ENCODE data around the gene PICK1. TPM values are rescaled to one million over a fixed set of nuclear protein-coding genes. Genes with fewer than 3 reads are reported as not detected.

Gene PICK1
- total and polyA plus RNA-seq, 8 donors, result 12.5 to 55.0 (median 23.3) TPM

- H3K27ac ChIP-seq, result no peak overlapping the region
- TF ChIP-seq CTCF (IDR thresholded peaks at IDR 0.05), result no peak
- ATAC-seq (no peak), FAIRE-seq (no peak), DNase-seq (peak in 1 of 6 donors; percentile 61)
- intact Hi-C loops (cut with DNase I), result no loop called here
- 60 to 68% methylated on average over 24 of the region's 24 CpGs for WGBS, 2 donors
- H3K4me3 ChIP-seq, result no peak overlapping the region
- H3K4me1 ChIP-seq, result peaks cover 0 to 8% (median 3%) of the 10 kb centered on the region in 3 donors
- no peaks in the 10 kb centered on the region for H3K9me3 ChIP-seq
- no peaks in the 10 kb centered on the region for H3K36me3 ChIP-seq
- H3K27me3 ChIP-seq, result peaks cover 0 to 4% (median 0%) of the 10 kb centered on the region in 4 donors
Observed at GRCh38 chr22:38082986-38083710, 25.9 kb downstream of the PICK1 start.

- Histone ChIP-seq H3K4me3 (no peak within 1 kb of the TSS), H3K36me3 (no peaks in the 10 kb centered on the region), H3K4me1 (peaks cover 0 to 8% (median 3%) of the 10 kb centered on the region in 3 donors), H3K9me3 (no peaks in the 10 kb centered on the region), H3K27ac (no peak within 1 kb of the TSS), H3K27me3 (peaks cover 0 to 4% (median 0%) of the 10 kb centered on the region in 4 donors)
- ATAC-seq (no peak), FAIRE-seq (no peak), DNase-seq (no peak)
- no peak for TF ChIP-seq CTCF (IDR thresholded peaks at IDR 0.05)
- 73 to 81% methylated on average over 16 of the region's 16 CpGs for WGBS, 2 donors
- intact Hi-C loops (cut with DNase I), result no loop called here
Observed at GRCh38 chr22:38083931-38084631, 26.9 kb downstream of the PICK1 start, which contains the start of gene SLC16A8. SLC16A8 (minus strand) TSS chr22:38084184; CDS start chr22:38082873, 1,311 bp downstream.

- intact Hi-C loops (cut with DNase I), result no loop called here
Observed at GRCh38 chr22:38085056-38085455, 27.9 kb downstream of the PICK1 start.

GRCh38 chr22:38085501-38085900, 28.3 kb downstream of the PICK1 start:
- H3K27me3 ChIP-seq, result peaks cover 0 to 4% (median 0%) of the 10 kb centered on the region in 4 donors
- TF ChIP-seq CTCF (IDR thresholded peaks at IDR 0.05), result no peak
- DNase-seq (peak in 1 of 6 donors; percentile 27), FAIRE-seq (no peak), ATAC-seq (no peak)
- H3K4me1 ChIP-seq, result peaks cover 0 to 8% (median 3%) of the 10 kb centered on the region in 3 donors
- H3K27ac ChIP-seq, result no peak overlapping the region
- no peaks in the 10 kb centered on the region for H3K36me3 ChIP-seq
- 70 to 79% methylated on average over 5 of the region's 5 CpGs for WGBS, 2 donors
- H3K4me3 ChIP-seq, result no peak overlapping the region
- H3K9me3 ChIP-seq, result no peaks in the 10 kb centered on the region
- intact Hi-C loops (cut with DNase I), result no loop called here

More at GRCh38 chr22:38085056-38085455, 27.9 kb downstream of the PICK1 start:
- FAIRE-seq (no peak), ATAC-seq (no peak), DNase-seq (peak in 1 of 6 donors; percentile 45)
- TF ChIP-seq CTCF (IDR thresholded peaks at IDR 0.05), result no peak
- 94 to 97% methylated on average over 12 of the region's 12 CpGs for WGBS, 2 donors
- no peaks in the 10 kb centered on the region for H3K36me3 ChIP-seq
- H3K4me1 ChIP-seq, result peaks cover 0 to 8% (median 3%) of the 10 kb centered on the region in 3 donors
- no peak overlapping the region for H3K4me3 ChIP-seq
- no peak overlapping the region for H3K27ac ChIP-seq
- H3K9me3 ChIP-seq, result no peaks in the 10 kb centered on the region
- H3K27me3 ChIP-seq, result peaks cover 0 to 4% (median 0%) of the 10 kb centered on the region in 4 donors
